Body of pancreas (tissue), 4 donors: ENCODE results near the gene TPI1. TPM values are rescaled to one million over a fixed set of nuclear protein-coding genes. Genes with fewer than 3 reads are reported as not detected.

Experiments used
- ATAC-seq: fragments of 150-250 bp; one replicate; pipeline ENCODE4 v1.9.1; 2016
- DNase-seq, 4 donors: peaks; one replicate each; pipeline ENCODE4 v3.0.0-alpha.2; 2019
- H3K27ac ChIP-seq, 4 donors: fragments of 200-600 bp; sonication (generic); 1 replicate in 3 of 4; 2 replicates in 1 of 4; pipeline versions ENCODE4 v1.5.1 to v1.6.1; 2016 to 2019; ENCODE audit warnings: mild to moderate bottlenecking in 1 of 4, mixed read lengths in 1 of 4, moderate library complexity in 1 of 4
- H3K27me3 ChIP-seq, 2 donors: fragments of 200-600 bp; sonication (generic); one replicate each; pipeline ENCODE4 v1.6.0; 2016; ENCODE audit warnings: mild to moderate bottlenecking in 1 of 2
- H3K36me3 ChIP-seq, 2 donors: fragments of 200-600 bp; sonication (generic); replicated peaks in 1 of 2; 2 replicates each; pipeline ENCODE4 v1.5.1; 2016; ENCODE audit warnings: low read depth in 2 of 2; ENCODE audit not compliant: insufficient read depth in 1 of 2
- H3K4me1 ChIP-seq: fragments of 200-600 bp; sonication (generic); one replicate; pipeline ENCODE4 v1.6.0; 2016
- H3K4me3 ChIP-seq, 2 donors: fragments of 200-600 bp; sonication (generic); 1 replicate in 1 of 2; 2 replicates in 1 of 2; pipeline ENCODE4 v1.5.1; 2016 to 2019
- H3K9me3 ChIP-seq, 3 donors: fragments of 200-600 bp; sonication (generic); 1 replicate in 2 of 3; 2 replicates in 1 of 3; pipeline ENCODE4 v1.5.1; 2016
- POLR2A ChIP-seq, 3 donors: fragments of 450-650 bp; IDR thresholded peaks; one replicate each; pipeline ENCODE4 v1.6.1; 2016; ENCODE audit warnings: antibody characterized with exemption in 3 of 3, mild to moderate bottlenecking in 2 of 3
- whole genome bisulfite sequencing, 2 donors: methylation state at CpG; one replicate each; pipeline ENCODE4 v1.1.5; 2017; 5-methylcytosine and 5-hydroxymethylcytosine counted together
- intact Hi-C: fragments of 100-400 bp; cut with DNase I; formaldehyde crosslinking; loops from one replicate; pipeline ENCODE4 v1.15.1; 2023
- total RNA-seq, 2 donors: library from RNA; depleted of rRNA; stranded (reverse); fragments of >200 nt; gene quantifications; one replicate each; pipeline ENCODE4 v1.1.0, GENCODE V29; 2016
- TF ChIP-seq, protein P1 (sequence below), 7 experiments: fragments of 450-650 bp in 4 of 7; fragments of 200-600 bp in 3 of 7; sonication (generic) in 3 of 7; IDR thresholded peaks; one replicate each; pipeline ENCODE4 v1.5.1; 2016 to 2019; ENCODE audit warnings: antibody characterized with exemption in 7 of 7

Gene TPI1
- total RNA-seq, 2 donors from 2014 or later: 134 to 152 TPM

DNA sequence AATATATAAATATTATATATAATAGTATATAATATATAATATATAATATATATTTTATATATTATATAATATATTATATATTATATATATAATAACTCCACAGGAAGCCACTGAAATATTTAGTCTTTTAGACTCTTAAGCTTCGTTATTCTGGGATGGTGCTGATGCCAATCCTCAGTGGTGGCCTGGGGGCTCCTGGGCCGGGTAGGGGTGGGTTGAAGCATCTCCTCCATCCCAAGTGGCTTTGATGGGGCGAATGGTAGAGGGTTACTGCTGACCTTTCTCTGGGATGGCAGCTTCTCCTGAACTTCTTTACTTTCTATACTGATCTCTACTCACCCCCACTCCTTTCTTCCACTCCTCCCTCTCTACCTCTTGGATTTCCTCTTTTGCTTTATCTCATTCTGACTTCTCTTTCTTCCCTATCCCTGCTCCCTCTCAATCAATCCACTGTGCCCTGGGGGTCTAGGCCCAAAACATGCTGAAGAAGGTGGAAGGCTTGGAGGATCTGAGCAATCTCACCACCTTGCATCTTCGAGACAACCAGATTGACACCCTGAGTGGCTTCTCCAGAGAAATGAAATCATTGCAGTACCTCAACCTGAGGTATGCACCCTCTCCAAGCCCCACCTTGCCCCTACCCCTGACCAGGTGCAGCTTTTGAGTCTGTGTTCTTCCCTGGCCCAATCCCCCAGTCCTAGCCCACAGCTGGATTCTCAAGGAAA is 42.3 kb downstream of the TPI1 start:
- TF ChIP-seq POLR2A (IDR thresholded peaks at IDR 0.05): no peak
- TF ChIP-seq, protein P1, sequence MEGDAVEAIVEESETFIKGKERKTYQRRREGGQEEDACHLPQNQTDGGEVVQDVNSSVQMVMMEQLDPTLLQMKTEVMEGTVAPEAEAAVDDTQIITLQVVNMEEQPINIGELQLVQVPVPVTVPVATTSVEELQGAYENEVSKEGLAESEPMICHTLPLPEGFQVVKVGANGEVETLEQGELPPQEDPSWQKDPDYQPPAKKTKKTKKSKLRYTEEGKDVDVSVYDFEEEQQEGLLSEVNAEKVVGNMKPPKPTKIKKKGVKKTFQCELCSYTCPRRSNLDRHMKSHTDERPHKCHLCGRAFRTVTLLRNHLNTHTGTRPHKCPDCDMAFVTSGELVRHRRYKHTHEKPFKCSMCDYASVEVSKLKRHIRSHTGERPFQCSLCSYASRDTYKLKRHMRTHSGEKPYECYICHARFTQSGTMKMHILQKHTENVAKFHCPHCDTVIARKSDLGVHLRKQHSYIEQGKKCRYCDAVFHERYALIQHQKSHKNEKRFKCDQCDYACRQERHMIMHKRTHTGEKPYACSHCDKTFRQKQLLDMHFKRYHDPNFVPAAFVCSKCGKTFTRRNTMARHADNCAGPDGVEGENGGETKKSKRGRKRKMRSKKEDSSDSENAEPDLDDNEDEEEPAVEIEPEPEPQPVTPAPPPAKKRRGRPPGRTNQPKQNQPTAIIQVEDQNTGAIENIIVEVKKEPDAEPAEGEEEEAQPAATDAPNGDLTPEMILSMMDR (IDR thresholded peaks at IDR 0.05): no peak
- Histone ChIP-seq H3K4me3 (no peak overlapping the region), H3K4me1 (peaks cover 17% of the 10 kb centered on the region), H3K27ac (no peak overlapping the region), H3K27me3 (peaks cover 0 to 11% of the 10 kb centered on the region in 2 donors), H3K9me3 (no peaks in the 10 kb centered on the region), H3K36me3 (no peaks in the 10 kb centered on the region)
- no peak for DNase-seq
- intact Hi-C loops: no loop called here
- WGBS, 2 donors: 80 to 83% methylated on average over 4 of the region's 4 CpGs
- no peak for ATAC-seq

DNA sequence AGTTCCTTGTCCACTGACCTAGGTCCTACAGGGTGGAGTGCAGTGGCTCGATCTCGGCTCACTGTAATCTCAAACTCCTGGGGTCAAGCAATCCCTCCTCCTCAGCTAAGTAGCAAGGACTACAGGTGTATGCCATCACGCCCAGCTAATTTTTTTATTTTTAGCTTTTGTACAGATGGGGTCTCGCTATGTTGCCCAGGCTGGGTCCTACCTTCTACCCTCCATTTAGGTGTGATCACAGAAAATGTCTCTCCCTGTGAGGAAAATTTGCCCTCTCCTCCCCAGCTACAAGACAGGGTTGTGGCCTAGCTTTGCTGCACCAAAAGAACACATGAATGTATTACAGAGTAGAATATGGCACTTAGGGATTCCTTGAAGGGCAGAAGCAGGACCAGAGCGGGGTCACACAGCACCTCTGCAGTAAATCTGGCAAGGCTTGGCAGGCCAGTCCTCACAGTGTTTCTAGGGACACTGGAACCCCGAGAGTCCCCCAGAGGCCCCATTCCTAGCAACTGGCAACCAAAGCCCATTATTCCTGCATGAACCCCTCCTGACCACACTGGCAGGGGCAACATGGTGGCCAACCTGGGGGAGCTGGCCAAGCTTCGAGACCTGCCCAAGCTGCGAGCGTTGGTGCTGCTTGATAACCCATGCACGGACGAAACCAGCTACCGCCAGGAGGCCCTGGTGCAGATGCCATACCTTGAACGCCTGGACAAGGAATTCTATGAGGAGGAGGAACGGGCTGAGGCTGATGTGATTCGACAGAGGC is 45.0 kb downstream of the TPI1 start:
- ATAC-seq (no peak), DNase-seq (no peak)
- H3K4me3 ChIP-seq: no peak overlapping the region
- intact Hi-C loops: no loop called here
- no peak overlapping the region for H3K27ac ChIP-seq
- TF ChIP-seq, protein P1 (IDR thresholded peaks at IDR 0.05): no peak
- TF ChIP-seq POLR2A (IDR thresholded peaks at IDR 0.05): no peak
- H3K36me3 ChIP-seq: no peaks in the 10 kb centered on the region
- WGBS, 2 donors: 61 to 70% methylated on average over 8 to 15 of the region's 15 CpGs
- no peaks in the 10 kb centered on the region for H3K9me3 ChIP-seq
- peaks cover 17% of the 10 kb centered on the region for H3K4me1 ChIP-seq
- H3K27me3 ChIP-seq: peaks cover 0 to 15% of the 10 kb centered on the region in 2 donors

DNA sequence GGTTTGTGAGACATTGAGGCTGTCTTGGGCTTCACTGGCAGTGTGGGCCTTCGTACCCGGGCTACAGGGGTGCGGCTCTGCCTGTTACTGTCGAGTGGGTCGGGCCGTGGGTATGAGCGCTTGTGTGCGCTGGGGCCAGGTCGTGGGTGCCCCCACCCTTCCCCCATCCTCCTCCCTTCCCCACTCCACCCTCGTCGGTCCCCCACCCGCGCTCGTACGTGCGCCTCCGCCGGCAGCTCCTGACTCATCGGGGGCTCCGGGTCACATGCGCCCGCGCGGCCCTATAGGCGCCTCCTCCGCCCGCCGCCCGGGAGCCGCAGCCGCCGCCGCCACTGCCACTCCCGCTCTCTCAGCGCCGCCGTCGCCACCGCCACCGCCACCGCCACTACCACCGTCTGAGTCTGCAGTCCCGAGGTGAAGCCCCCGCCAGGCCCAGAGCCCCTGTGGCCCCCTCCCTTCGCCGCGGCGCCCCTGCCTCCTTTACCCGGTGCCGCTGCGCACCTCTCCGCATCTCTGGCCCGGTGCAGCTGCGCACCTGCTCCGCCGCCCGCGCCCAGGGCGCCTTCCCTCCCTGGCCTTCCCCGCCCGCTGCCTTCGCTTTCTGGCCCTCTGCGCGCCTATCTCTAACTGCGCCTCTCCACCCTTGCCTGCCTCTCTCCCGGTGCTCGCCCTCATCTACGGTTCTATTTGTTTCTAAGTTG is 47.1 kb downstream of the TPI1 start, which contains the start of gene ENO2:
Gene ENO2, plus strand, starts transcription at position 335 of the 701 bp plus-strand sequence. CDS start 1,253 bp downstream, outside the sequence.
- Histone ChIP-seq H3K4me3 (peak within 1 kb of the TSS; percentile 14 to 15), H3K9me3 (no peaks in the 10 kb centered on the region), H3K36me3 (no peaks in the 10 kb centered on the region), H3K27ac (peak within 1 kb of the TSS in 3 of 4 donors; percentile 21 to 50 (median 49)), H3K4me1 (peaks cover 17% of the 10 kb centered on the region), H3K27me3 (peaks cover 0 to 15% of the 10 kb centered on the region in 2 donors)
- DNase-seq: peak in 3 of 4 donors; percentile 63 to 69 (median 69)
- intact Hi-C loops: no loop called here
- peak; percentile 78 for ATAC-seq
- WGBS, 2 donors: 0% methylated on average over 33 to 67 of the region's 68 CpGs
- TF ChIP-seq POLR2A (IDR thresholded peaks at IDR 0.05): peak in 2 of 3 donors; percentile 14 to 15
- TF ChIP-seq, protein P1 (IDR thresholded peaks at IDR 0.05): no peak

DNA sequence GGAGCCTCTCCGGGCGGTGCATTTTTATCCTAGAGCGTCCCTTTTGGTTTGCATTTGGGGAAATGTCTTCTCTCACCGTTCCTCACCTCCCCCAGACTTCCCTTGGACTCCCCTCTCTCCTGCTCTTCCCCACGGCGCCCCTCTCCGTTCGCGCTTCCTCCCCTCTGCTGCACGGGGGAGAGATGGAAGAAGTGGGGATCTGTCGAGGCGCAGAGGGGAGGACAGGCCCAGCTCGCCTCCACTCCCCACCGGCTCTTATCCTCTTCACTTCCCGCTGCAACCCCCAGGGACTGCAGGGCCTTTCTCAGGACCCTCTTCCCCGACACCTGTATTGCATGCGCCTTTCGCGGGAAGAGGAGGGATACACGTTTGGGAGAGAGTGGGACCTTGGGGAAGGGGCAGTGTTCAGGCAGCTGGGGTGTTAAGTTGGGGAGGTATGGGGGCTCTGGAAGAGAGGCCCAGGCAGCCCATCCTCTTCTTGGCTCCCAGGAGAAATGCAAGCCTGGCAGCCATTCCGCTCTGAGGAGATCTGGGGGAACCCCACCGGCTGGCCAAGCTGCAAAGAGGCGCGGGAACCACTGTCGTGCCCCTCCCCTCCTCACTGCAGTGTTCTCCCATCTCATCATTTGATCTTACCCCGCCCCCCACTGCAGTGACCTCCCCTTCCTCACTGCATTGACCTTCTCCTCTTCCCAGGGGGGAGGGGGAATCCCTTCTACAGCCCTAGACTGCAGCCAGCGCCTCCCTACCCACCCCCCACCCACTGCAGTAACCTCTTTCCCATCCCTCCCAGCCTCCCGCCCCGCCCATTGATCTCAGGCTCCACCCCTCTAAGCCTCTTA is 47.8 kb downstream of the TPI1 start:
- peak overlapping the region in 2 of 4 donors; percentile 21 to 49 for H3K27ac ChIP-seq
- ATAC-seq: no peak
- 23 to 24% methylated on average over 29 of the region's 29 CpGs for whole genome bisulfite sequencing, 2 donors

More for the DNA sequence above, 47.8 kb downstream of the TPI1 start:
- Histone ChIP-seq H3K4me1 (peaks cover 17% of the 10 kb centered on the region), H3K36me3 (no peaks in the 10 kb centered on the region), H3K27me3 (peaks cover 0 to 15% of the 10 kb centered on the region in 2 donors), H3K4me3 (peak overlapping the region in 1 of 2 donors; percentile 15), H3K9me3 (no peaks in the 10 kb centered on the region)
- TF ChIP-seq, protein P1 (IDR thresholded peaks at IDR 0.05): no peak
- TF ChIP-seq POLR2A (IDR thresholded peaks at IDR 0.05): no peak
- intact Hi-C loops: no loop called here
- DNase-seq: no peak
